ENCODE results near the gene LRRC56. TPM values are rescaled to one million over a fixed set of nuclear protein-coding genes. Genes with fewer than 3 reads are reported as not detected.
A peak's percentile ranks its signal among the peaks of the same experiment; 100 is the strongest.

LRRC56 gene
- total and polyA plus RNA-seq, 2 of the 13 experiments (the other 11 are each of a cell fraction or from before 2014, with no cell fraction given): 0.11 to 0.29 TPM

DNA sequence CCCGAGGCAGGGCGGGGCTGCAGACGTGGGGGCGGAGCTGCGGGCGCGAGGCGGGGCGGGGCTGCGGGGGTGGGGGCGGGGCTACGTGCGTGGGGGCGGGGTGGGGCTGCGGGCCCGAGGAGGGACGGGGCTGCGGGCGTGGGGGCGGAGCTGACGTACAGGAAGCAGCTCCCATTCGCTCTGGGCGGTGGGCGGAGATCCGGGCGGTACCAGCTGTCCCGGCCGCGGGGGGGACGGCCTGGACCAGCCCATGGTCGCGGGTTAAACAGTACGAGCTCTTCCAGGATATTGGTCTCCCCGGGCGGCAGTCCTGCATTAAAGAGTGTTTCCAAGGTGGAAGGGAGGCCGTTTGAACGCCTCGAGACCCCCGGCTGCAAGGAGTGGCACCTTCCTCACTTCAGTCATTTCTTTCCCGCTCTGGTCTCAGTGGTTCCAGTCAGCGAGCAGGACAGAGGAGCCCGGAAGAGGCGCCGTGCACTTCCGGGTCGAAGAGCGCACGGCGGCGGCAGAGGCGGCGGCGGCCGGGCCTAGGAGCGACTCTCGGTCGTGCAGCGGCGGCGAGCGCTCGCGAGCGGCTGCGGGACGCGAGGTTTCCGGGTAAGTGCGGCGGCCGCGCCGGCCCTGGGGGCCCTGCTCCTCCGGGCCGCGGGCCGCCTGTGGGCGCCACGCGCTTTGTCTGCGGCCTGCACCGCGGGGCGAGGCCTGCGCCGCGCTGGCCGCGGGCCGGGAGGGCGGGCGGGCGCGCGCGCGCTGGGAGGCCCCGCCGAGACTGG, 38.9 kb downstream of the LRRC56 start, which contains the start of gene PHRF1 (continued):
- no peak for TF ChIP-seq MAFK (conservative IDR thresholded peaks at IDR 0.05 in 1 of 2, IDR thresholded peaks at IDR 0.05 in 1 of 2; ENCODE audit: low read length in 2 of 2)
- no peak for TF ChIP-seq CHCHD3 (CRISPR knock-in tag; IDR thresholded peaks at IDR 0.05)
- no peak for TF ChIP-seq TCF12 (IDR thresholded peaks at IDR 0.05)
- TF ChIP-seq TCF12 (CRISPR knock-in tag; IDR thresholded peaks at IDR 0.05): no peak
- TF ChIP-seq ATF2 (CRISPR knock-in tag; IDR thresholded peaks at IDR 0.05): no peak
- TF ChIP-seq RFXAP (CRISPR knock-in tag; IDR thresholded peaks at IDR 0.05; ENCODE audit: borderline replicate concordance): no peak
- TF ChIP-seq ZFP91 (CRISPR knock-in tag; IDR thresholded peaks at IDR 0.05; ENCODE audit: borderline replicate concordance): 0 out of 2 replicates have a peak, but pooled peaks have one; percentile 32
- TF ChIP-seq MIER2 (CRISPR knock-in tag; IDR thresholded peaks at IDR 0.05): 0 out of 2 replicates have a peak, but pooled peaks have one; percentile 28
- TF ChIP-seq IRF1 (CRISPR knock-in tag; IDR thresholded peaks at IDR 0.05; ENCODE audit: low read depth): no peak
- no peak for TF ChIP-seq RBAK (CRISPR knock-in tag; IDR thresholded peaks at IDR 0.05)
- TF ChIP-seq NFYC (CRISPR knock-in tag; IDR thresholded peaks at IDR 0.05): peak; percentile 67
- no peak for TF ChIP-seq BRCA1 (CRISPR knock-in tag; IDR thresholded peaks at IDR 0.05)
- no peak for TF ChIP-seq ZBTB1 (CRISPR knock-in tag; IDR thresholded peaks at IDR 0.05; ENCODE audit: borderline replicate concordance)
- no peak for TF ChIP-seq ZNF225 (CRISPR knock-in tag; IDR thresholded peaks at IDR 0.05)
- no peak for TF ChIP-seq ZNF20 (CRISPR knock-in tag; IDR thresholded peaks at IDR 0.05)
- no peak for TF ChIP-seq USF2 (IDR thresholded peaks at IDR 0.05; ENCODE audit: low read depth, low read length)
- no peak for TF ChIP-seq USF2 (CRISPR knock-in tag; IDR thresholded peaks at IDR 0.05; ENCODE audit: borderline replicate concordance)
- TF ChIP-seq, protein P1, sequence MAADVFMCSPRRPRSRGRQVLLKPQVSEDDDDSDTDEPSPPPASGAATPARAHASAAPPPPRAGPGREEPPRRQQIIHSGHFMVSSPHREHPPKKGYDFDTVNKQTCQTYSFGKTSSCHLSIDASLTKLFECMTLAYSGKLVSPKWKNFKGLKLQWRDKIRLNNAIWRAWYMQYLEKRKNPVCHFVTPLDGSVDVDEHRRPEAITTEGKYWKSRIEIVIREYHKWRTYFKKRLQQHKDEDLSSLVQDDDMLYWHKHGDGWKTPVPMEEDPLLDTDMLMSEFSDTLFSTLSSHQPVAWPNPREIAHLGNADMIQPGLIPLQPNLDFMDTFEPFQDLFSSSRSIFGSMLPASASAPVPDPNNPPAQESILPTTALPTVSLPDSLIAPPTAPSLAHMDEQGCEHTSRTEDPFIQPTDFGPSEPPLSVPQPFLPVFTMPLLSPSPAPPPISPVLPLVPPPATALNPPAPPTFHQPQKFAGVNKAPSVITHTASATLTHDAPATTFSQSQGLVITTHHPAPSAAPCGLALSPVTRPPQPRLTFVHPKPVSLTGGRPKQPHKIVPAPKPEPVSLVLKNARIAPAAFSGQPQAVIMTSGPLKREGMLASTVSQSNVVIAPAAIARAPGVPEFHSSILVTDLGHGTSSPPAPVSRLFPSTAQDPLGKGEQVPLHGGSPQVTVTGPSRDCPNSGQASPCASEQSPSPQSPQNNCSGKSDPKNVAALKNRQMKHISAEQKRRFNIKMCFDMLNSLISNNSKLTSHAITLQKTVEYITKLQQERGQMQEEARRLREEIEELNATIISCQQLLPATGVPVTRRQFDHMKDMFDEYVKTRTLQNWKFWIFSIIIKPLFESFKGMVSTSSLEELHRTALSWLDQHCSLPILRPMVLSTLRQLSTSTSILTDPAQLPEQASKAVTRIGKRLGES (CRISPR knock-in tag; IDR thresholded peaks at IDR 0.05; ENCODE audit: borderline replicate concordance): no peak
- peak; percentile 6; the same call in 1 of the 2 replicates for TF ChIP-seq CREB1 (IDR thresholded peaks at IDR 0.05)
- no peak for TF ChIP-seq CREB1 (CRISPR knock-in tag; IDR thresholded peaks at IDR 0.05)
- no peak for TF ChIP-seq NFRKB (IDR thresholded peaks at IDR 0.05)
- no peak for TF ChIP-seq ZFP1 (CRISPR knock-in tag; IDR thresholded peaks at IDR 0.05)
